HT-29 (cell line): ENCODE results near the gene RSU1. TPM values are rescaled to one million over a fixed set of nuclear protein-coding genes. Genes with fewer than 3 reads are reported as not detected.

Experiments
- DNase-seq: peaks from one replicate; pipeline ENCODE4 v3.0.0-alpha.2; 2015; ENCODE audit warnings: low spot score
- total RNA-seq: library from RNA; depleted of rRNA; stranded (reverse); fragments of >200 nt; shearing (Covaris generic); gene quantifications from 2 replicates; pipeline ENCODE4 v1.2.3, GENCODE V29; 2014

Gene RSU1
- total RNA-seq, 1 experiment from 2014 or later, result 9.5 TPM

GRCh38 chr10:16822726-16823360 lies 5.6 kb upstream of the RSU1 start:
- no peak for DNase-seq

DNA sequence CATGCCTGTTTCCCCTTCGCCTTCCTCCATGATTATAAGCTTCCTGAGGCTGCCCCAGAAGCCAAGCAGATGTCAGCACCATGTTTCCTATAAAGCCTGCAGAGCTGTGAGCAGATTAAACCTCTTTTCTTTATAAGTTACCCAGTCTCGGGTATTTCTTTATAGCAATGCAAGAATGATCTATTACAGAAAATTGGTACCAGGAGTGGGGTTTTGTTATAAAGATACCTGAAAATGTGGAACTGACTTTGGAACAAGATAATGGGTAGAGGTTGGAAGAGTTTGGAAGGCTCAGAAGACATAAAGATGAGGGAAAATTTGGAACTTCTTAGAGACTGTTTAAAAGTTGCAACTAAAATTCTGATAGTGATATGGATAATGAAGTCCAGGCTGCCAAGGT lies 4.8 kb upstream of the RSU1 start:
- DNase-seq, result no peak

DNA sequence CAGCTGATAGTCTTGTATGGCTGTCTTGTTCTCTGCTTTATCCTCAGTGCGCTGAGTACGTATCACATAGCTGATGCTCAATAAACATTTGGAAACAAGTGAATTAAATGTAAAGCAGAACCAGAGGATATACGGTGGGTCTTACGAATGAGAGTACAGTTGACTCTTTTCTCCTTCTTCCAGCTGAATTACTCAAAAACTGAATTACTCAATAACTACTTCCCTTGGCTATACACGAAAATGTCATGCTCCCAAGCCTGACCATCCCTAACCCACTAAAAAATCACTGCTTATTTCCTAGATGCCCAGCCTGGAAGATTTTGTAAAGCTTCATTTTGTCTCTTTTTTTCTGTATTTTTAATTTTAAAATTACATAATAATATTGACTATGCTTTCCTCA lies 3.2 kb upstream of the RSU1 start:
- DNase-seq, result no peak

DNA sequence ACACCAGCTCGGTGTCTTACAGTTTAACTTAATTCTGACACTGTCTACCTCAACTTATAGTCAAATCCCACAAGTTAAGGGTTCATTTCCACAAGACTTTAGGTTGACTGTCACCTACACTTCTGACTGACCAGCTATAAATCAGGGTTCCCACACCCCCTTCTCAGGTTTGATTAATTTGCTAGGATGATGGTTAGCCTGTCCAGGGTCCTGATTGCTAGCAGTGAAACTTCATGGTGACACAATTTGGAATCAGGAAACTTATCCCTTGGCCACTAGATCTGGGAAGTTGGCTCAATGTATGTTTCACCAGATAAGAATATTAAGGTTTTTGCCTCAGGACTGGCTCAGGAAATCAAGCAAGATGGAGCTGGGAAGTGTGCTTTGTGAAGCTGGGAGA lies 2.8 kb upstream of the RSU1 start:
- DNase-seq, result no peak

- no peak for DNase-seq
Measured at GRCh38 chr10:16819436-16819835, 2.2 kb upstream of the RSU1 start.

GRCh38 chr10:16819026-16819425 lies 1.8 kb upstream of the RSU1 start:
- no peak for DNase-seq

- DNase-seq, result no peak
Measured at GRCh38 chr10:16816830-16817124, 447 bp downstream of the RSU1 start.

GRCh38 chr10:16816171-16816570 lies 1.1 kb downstream of the RSU1 start:
- no peak for DNase-seq

GRCh38 chr10:16814012-16814411 lies 3.2 kb downstream of the RSU1 start:
- no peak for DNase-seq

DNA sequence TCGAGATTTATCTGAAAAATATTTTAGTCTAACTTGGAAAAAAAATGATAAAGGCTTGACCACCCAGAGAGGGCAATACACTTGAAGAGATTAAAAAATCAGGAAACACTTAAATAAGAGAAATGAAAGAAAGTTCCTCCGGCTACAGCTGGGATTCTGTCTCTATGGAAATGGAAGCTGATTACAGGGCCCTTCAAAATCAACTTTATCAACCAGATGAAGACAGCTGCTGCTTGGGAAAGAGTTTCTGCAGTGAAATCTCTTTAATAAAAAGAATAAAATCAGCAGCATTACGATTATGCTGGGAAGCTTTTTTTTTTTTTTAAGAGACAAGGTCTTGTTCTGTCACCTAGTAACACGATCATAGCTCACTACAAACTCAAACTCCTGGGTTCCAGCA lies 4.5 kb downstream of the RSU1 start:
- DNase-seq, result no peak

GRCh38 chr10:16811765-16812164 lies 5.5 kb downstream of the RSU1 start:
- DNase-seq, result no peak

DNA sequence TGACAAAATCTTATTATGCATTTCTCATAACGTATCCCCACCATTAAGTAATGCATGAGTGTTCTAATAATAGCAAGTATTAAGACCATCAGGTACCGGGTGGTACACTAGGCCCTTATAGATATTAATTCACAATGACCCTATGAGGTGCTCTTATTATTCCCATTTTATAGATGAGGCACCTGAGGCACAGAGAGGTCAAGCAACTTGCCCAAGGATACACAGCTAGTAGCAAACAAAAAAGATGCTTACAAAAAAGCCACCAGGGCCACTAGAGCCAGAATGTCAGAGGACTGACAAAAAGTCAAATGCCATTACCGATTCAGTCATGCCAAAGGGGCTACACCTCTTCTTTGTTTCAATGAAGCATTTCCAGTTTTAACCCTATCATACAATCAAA lies 5.9 kb downstream of the RSU1 start:
- DNase-seq, result no peak

DNA sequence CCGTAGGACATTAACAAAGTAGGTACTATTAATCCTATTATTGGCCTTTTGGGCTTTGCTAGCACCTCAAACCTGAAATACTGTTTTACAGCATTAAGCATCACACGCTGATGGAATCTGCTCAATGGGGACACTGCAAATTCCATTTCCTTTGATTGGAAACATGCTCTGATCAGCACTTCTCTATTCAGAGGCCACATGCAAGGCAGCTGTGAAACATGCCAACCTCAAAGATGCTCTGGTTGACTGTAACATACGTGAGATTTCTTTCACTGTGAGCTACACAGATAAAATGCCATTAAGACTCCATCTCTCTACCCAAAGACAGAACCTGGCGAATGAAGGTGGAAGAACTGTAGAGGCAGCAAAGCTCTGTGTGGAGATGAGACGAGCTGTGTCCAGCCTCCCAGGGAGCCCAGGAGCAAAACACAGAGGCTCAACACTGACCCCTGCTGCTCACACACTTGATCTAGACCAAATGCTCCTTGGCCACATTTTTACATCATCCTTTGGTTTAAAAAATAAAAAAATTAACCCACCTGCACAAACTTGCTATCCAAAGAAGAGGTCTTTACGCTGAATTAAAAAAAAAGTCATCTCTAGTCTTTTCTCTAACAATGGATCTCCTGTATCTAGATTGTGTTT lies 8.0 kb downstream of the RSU1 start:
- DNase-seq, result peak; percentile 63

DNA sequence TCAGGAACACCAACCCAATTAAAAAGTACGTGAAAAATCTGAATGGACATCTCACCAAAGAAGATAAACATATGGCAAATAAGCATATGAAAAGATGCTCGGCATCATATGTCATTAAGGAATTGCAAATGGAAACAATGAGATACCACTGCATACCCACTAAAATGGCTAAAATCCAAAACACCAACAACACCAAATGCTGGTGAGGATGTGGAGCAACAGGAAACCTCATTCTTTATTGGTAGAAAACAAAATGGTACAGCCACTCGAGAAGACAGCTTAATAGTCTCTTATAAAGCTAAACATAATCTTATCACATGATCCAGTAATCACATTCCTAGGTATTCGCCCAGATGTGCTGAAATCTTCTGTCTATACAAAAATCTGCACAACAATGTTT lies 13.1 kb downstream of the RSU1 start:
- no peak for DNase-seq

DNA sequence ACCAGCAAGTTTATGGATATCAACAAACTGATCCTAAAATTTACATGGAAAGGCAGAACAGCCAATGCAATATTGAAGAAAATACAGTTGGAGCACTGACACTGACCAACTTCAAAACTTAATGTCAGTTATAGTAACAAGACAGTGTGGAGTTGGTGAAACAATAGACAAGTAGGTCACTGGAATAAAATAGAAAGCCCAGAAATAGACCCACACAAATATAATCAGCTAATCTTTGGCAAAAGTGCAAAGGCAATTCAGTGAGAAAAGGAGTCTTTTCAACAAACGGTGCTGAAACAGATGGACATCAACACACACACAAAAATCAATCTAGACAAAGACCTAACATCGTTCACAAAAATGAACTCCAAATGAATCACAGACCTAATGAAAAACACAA lies 13.8 kb downstream of the RSU1 start:
- DNase-seq, result no peak

- DNase-seq, result no peak
Measured at GRCh38 chr10:16799621-16800020, 17.6 kb downstream of the RSU1 start.

DNA sequence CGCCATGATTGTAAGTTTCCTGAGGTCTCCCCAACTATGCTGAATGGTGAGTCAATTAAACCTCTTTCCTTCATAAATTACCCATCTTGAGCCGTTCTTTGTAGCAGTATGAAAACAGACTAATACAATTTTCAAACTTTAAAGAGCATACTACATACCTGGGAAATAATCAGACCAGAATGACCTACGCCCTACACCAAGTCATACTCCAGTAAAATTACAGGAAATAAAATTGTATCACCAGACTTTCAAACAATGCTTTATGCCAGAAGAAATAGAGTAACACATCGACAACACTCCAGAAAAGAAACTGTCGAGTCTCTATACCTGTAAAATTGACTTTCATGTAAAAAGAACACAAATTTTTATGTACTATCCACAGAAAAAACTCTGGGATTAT lies 18.7 kb downstream of the RSU1 start:
- no peak for DNase-seq

GRCh38 chr10:16795410-16796073 lies 21.7 kb downstream of the RSU1 start:
- DNase-seq, result no peak

- DNase-seq, result no peak
Measured at GRCh38 chr10:16794005-16794404, 23.2 kb downstream of the RSU1 start.

GRCh38 chr10:16792675-16793074 lies 24.5 kb downstream of the RSU1 start:
- no peak for DNase-seq

DNA sequence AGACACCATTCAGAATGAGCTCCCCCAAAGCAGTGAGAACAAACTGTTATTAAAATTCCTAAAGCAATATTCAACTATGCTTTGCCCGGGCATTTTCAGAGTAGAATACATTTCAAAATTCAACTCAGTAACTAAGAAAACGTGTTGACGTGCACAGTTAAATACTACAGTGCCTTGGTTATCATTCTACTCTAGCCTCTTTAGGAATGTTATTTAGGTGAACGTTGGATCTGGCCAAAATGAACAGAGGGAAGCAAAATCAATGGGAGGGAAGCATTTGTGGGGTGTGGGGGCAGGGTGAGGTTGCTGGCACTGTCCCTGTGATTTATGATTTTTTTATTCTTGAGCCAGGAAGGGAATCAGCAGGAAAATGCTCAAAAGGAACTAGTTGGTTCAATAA lies 27.5 kb downstream of the RSU1 start:
- no peak for DNase-seq

GRCh38 chr10:16789261-16789660 lies 28.0 kb downstream of the RSU1 start:
- no peak for DNase-seq

DNA sequence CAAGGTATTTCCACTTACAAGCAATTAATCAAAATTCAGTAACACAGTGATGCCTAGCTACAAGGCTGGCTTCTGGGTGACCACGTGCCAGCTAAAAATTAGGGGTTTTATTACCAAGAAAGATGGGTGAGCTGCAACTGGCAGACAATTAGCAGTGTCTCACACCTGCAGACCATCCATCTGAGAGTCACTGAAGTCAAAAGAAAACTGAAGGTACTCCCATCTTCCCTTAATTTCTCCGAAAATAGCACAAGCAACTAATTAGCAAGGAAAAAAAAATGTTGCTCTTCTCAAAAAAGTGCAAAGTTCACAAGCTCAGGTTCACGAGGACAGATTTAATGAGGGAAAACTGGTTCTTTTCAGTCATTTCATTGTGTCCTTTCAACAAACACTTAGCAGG lies 28.4 kb downstream of the RSU1 start:
- DNase-seq, result no peak

- DNase-seq, result no peak
Measured at GRCh38 chr10:16788125-16788524, 29.1 kb downstream of the RSU1 start.
